Measurements from ENCODE around the gene ATP6V0D1.

The ATP6V0D1 gene

GRCh38 chr16:67482233-67482924 lies 1.4 kb upstream of the ATP6V0D1 start:
- no peaks in the 10 kb centered on the region for H3K27me3 Mint-ChIP-seq

DNA sequence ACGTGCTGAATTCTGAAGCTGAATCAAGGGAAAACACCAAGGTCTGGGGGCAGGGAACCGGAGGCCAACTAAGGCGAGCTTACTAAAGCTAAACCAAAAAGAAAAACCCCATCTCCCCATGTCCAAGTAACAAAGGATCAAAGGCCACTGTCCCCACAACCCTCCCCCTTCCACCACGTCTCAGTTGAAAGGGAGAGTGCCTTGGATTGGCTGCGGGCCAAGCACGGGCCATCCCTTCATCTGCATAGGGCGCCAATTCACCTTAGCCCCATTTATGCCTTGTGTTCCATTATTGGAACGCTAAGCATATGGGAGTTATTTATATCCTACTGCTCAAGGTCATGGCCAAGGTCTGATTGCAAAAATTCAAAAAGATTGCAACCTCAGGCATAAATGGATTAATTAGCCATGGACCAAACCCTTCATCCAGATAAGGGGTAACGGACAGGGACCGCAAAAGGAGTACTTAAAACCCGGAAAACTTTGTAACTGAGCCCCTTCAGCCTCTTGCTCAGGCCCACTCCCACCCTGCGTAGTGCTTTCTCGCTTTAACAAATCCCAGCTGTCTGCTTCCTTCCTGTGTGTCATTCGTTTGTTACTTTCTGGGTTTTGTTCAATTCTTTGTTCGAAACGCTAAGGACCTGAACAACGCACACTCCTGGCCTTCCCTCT lies 740 bp upstream of the ATP6V0D1 start:
- Mint-ChIP-seq H3K36me3 (ENCODE audit: low read depth) (peaks cover 10% of the 10 kb centered on the region), H3K27ac (peak overlapping the region; percentile 98), H3K9me3 (no peaks in the 10 kb centered on the region), H3K27me3 (no peaks in the 10 kb centered on the region), H3K4me1 (peaks cover 33% of the 10 kb centered on the region), H3K4me3 (peak overlapping the region; percentile 100)
- ATAC-seq (peak; percentile 39), DNase-seq (peak; percentile 69)

More at GRCh38 chr16:67482233-67482924, 1.4 kb upstream of the ATP6V0D1 start:
- H3K9me3 Mint-ChIP-seq, result no peaks in the 10 kb centered on the region
- H3K4me1 Mint-ChIP-seq, result peaks cover 28% of the 10 kb centered on the region
- DNase-seq (peak; percentile 30), ATAC-seq (no peak)
- H3K36me3 Mint-ChIP-seq (ENCODE audit: low read depth), result peaks cover 9% of the 10 kb centered on the region
- peak overlapping the region; percentile 100 for H3K4me3 Mint-ChIP-seq
- H3K27ac Mint-ChIP-seq, result peak overlapping the region; percentile 98

DNA sequence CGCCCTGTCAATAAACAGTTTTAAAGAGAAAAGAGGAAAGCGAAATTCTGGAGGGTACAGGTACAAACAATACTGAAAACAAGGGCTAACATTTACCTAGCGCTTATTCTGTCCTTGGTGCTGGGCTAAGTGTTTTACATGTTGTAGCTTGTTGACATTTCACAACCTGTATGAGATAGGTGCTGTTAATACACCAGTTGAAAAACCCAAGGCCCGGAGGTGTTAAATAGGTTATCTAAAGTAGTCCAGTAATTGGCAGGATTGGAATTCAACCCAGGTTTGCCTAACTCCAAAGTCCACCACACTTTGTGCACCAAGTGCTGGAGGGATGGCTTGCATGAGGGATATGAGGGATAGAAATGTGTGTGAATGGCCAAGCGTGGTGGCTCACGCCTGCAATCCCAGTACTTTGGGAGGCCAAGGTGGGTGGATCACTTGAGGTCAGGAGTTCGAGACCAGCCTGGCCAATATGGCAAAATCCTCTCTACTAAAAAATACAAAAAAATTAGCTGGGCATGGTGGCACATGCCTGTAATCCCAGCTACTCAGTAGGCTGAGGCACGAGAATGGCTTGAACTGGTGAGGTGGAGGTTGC lies 2.9 kb downstream of the ATP6V0D1 start:
- H3K4me3 Mint-ChIP-seq, result no peak overlapping the region
- ATAC-seq (no peak), DNase-seq (no peak)
- no peak overlapping the region for H3K27ac Mint-ChIP-seq
- H3K9me3 Mint-ChIP-seq, result no peaks in the 10 kb centered on the region
- peaks cover 45% of the 10 kb centered on the region for H3K4me1 Mint-ChIP-seq
- peaks cover 4% of the 10 kb centered on the region for H3K36me3 Mint-ChIP-seq (ENCODE audit: low read depth)
- no peaks in the 10 kb centered on the region for H3K27me3 Mint-ChIP-seq

GRCh38 chr16:67474551-67475455 lies 6.2 kb downstream of the ATP6V0D1 start:
- Mint-ChIP-seq H3K9me3 (no peaks in the 10 kb centered on the region), H3K27ac (no peak overlapping the region), H3K36me3 (ENCODE audit: low read depth) (peaks cover 1% of the 10 kb centered on the region), H3K4me3 (no peak overlapping the region), H3K27me3 (no peaks in the 10 kb centered on the region), H3K4me1 (peaks cover 42% of the 10 kb centered on the region)
- no peak for ATAC-seq
- no peak for DNase-seq

DNA sequence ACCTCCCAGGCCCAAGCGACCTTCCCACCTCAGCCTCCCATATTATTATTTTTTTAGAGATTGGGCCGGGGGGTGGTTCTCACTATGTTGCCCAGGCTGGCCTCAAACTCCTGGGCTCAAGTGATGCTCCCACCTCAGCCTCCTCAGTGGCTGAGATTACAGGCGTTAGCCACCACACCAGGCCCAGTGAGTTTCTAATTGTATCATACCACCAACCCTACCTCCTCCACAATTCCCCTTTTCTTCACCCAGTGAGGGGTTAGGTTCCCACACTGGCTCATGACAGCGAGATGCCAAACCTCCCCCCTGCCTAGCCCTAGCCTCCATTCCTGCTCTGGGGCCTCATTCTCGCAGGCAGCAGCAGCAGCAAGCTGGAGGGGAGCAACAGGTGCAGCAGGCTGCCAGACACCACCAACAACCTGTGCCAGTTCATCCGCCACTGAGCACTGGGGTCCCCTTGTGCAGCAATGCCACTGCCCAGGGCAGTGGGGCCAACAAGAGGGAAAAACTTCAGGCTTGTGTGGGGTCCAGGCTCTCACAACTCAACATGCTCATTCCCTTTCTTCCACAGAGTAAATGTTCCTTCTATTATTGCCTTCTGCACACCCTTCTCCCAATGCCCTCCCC lies 9.1 kb downstream of the ATP6V0D1 start:
- DNase-seq, result no peak

DNA sequence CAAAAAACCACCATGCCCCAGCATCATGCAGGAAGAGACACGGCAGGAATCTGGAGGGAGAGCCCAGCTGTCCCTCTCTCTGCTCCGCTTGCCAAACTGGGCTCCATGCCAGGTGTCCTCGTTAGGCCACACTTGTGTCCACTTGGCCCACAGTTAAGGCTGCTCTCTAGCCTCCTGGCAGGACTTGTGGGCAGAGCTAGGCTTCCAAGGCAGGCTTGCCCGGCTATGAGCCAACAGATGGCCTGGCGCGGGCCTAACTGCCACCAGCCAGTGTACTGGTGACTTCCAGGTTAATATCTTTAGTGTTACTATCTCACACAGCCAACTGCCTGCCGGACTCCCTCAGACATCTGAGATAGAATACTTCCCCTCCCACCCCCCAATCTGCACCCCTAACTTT lies 10.6 kb downstream of the ATP6V0D1 start:
- Mint-ChIP-seq H3K27ac (no peak overlapping the region), H3K4me1 (peaks cover 18% of the 10 kb centered on the region), H3K9me3 (no peaks in the 10 kb centered on the region), H3K36me3 (ENCODE audit: low read depth) (no peaks in the 10 kb centered on the region), H3K27me3 (no peaks in the 10 kb centered on the region), H3K4me3 (no peak overlapping the region)
- DNase-seq (no peak), ATAC-seq (no peak)

More for the DNA sequence above, 9.1 kb downstream of the ATP6V0D1 start:
- Mint-ChIP-seq H3K9me3 (no peaks in the 10 kb centered on the region), H3K4me1 (peaks cover 22% of the 10 kb centered on the region), H3K27ac (no peak overlapping the region), H3K36me3 (ENCODE audit: low read depth) (no peaks in the 10 kb centered on the region), H3K27me3 (no peaks in the 10 kb centered on the region), H3K4me3 (no peak overlapping the region)
- no peak for ATAC-seq

- no peaks in the 10 kb centered on the region for H3K27me3 Mint-ChIP-seq
- no peaks in the 10 kb centered on the region for H3K9me3 Mint-ChIP-seq
- peaks cover 15% of the 10 kb centered on the region for H3K4me1 Mint-ChIP-seq
- H3K36me3 Mint-ChIP-seq (ENCODE audit: low read depth), result no peaks in the 10 kb centered on the region
- DNase-seq, result no peak
- no peak for ATAC-seq
- H3K4me3 Mint-ChIP-seq, result no peak overlapping the region
- no peak overlapping the region for H3K27ac Mint-ChIP-seq
Measured at GRCh38 chr16:67468731-67469130, 12.2 kb downstream of the ATP6V0D1 start.

DNA sequence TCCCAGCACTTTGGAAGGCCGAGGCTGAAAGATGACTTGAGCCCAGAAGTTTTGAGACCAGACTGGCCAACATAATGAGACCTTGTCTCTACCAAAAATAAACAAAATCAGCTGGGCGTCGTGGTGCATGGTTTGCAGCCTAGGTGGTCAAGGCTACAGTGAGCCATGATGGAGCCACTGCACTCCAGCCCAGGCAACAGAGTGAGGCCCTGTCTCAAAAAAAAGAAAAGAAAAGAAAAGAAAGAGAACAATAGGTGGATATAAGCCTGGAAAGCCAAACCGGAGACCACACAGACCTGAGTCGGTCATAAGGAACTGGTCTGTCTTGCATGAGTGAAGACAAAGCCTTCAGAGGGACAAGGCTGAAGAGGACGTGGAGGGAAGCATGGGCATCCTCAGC lies 14.4 kb downstream of the ATP6V0D1 start:
- Mint-ChIP-seq H3K4me3 (no peak overlapping the region), H3K27ac (no peak overlapping the region), H3K36me3 (ENCODE audit: low read depth) (no peaks in the 10 kb centered on the region), H3K4me1 (peaks cover 6% of the 10 kb centered on the region), H3K9me3 (no peaks in the 10 kb centered on the region), H3K27me3 (no peaks in the 10 kb centered on the region)
- ATAC-seq (no peak), DNase-seq (no peak)

GRCh38 chr16:67464565-67464964 lies 16.4 kb downstream of the ATP6V0D1 start:
- peaks cover 6% of the 10 kb centered on the region for H3K4me1 Mint-ChIP-seq
- H3K27me3 Mint-ChIP-seq, result no peaks in the 10 kb centered on the region
- H3K4me3 Mint-ChIP-seq, result no peak overlapping the region

DNA sequence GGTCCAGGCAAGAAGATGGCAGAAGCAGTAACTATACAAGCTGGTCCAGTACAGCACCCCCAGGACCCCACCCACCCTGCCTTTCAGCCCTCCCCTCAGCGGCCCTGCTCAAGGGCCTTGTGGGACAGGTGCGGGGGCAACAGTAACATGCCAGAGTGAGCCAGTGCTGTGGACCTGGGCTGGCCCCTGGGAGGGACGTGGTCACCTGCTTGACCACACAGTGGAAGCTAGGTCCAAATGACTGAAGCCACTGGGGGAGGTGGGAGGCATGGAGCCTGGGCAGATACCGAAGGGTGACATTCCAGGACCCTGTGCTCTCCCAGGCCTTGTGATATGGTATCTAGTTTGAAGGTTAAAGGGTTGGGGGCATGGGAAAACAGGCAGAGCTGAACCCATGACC lies 17.3 kb downstream of the ATP6V0D1 start:
- no peaks in the 10 kb centered on the region for H3K36me3 Mint-ChIP-seq (ENCODE audit: low read depth)
- peaks cover 6% of the 10 kb centered on the region for H3K4me1 Mint-ChIP-seq
- ATAC-seq (no peak), DNase-seq (no peak)
- H3K9me3 Mint-ChIP-seq, result no peaks in the 10 kb centered on the region
- no peak overlapping the region for H3K4me3 Mint-ChIP-seq
- no peak overlapping the region for H3K27ac Mint-ChIP-seq
- H3K27me3 Mint-ChIP-seq, result no peaks in the 10 kb centered on the region

More at GRCh38 chr16:67464565-67464964, 16.4 kb downstream of the ATP6V0D1 start:
- no peak for DNase-seq
- no peaks in the 10 kb centered on the region for H3K36me3 Mint-ChIP-seq (ENCODE audit: low read depth)
- H3K27ac Mint-ChIP-seq, result no peak overlapping the region
- no peak for ATAC-seq
- no peaks in the 10 kb centered on the region for H3K9me3 Mint-ChIP-seq

GRCh38 chr16:67463059-67463458 lies 17.9 kb downstream of the ATP6V0D1 start:
- Mint-ChIP-seq H3K4me1 (peaks cover 6% of the 10 kb centered on the region), H3K27me3 (no peaks in the 10 kb centered on the region), H3K4me3 (no peak overlapping the region), H3K36me3 (ENCODE audit: low read depth) (no peaks in the 10 kb centered on the region), H3K9me3 (no peaks in the 10 kb centered on the region), H3K27ac (no peak overlapping the region)
- ATAC-seq (no peak), DNase-seq (no peak)

DNA sequence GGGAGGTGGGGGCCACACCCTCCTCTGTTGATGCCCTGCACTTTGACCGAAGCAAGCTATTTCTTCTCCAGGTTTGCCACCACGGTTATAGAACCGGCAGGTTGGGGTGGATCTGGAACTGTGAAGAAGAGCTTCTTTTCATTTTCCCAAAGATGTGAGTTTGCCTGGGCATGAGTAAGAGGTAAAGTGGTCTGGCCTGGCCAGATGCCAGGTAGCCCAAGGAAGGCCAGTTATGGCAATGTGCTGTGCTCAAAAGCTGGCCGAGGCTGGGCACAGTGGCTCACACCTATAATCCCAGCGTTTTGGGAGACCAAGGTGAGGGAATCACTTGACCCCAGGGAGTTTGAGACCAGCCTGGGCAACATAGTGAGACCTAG lies 18.7 kb downstream of the ATP6V0D1 start:
- Mint-ChIP-seq H3K9me3 (no peaks in the 10 kb centered on the region), H3K27ac (no peak overlapping the region), H3K27me3 (no peaks in the 10 kb centered on the region), H3K36me3 (ENCODE audit: low read depth) (no peaks in the 10 kb centered on the region), H3K4me1 (peaks cover 6% of the 10 kb centered on the region), H3K4me3 (no peak overlapping the region)
- DNase-seq (no peak), ATAC-seq (no peak)

- no peaks in the 10 kb centered on the region for H3K27me3 Mint-ChIP-seq
- H3K4me1 Mint-ChIP-seq, result peaks cover 6% of the 10 kb centered on the region
- DNase-seq (no peak), ATAC-seq (no peak)
- H3K4me3 Mint-ChIP-seq, result no peak overlapping the region
- H3K36me3 Mint-ChIP-seq (ENCODE audit: low read depth), result no peaks in the 10 kb centered on the region
- H3K27ac Mint-ChIP-seq, result no peak overlapping the region
- H3K9me3 Mint-ChIP-seq, result no peaks in the 10 kb centered on the region
Measured at GRCh38 chr16:67461600-67462278, 19.2 kb downstream of the ATP6V0D1 start.

GRCh38 chr16:67460961-67461360 lies 20.0 kb downstream of the ATP6V0D1 start:
- H3K4me1 Mint-ChIP-seq, result peaks cover 8% of the 10 kb centered on the region
- DNase-seq, result no peak
- ATAC-seq, result no peak
- no peak overlapping the region for H3K27ac Mint-ChIP-seq
- H3K27me3 Mint-ChIP-seq, result no peaks in the 10 kb centered on the region
- no peak overlapping the region for H3K4me3 Mint-ChIP-seq
- no peaks in the 10 kb centered on the region for H3K36me3 Mint-ChIP-seq (ENCODE audit: low read depth)
- H3K9me3 Mint-ChIP-seq, result no peaks in the 10 kb centered on the region
